ENCODE data around the gene MYBPC2. TPM values are rescaled to one million over a fixed set of nuclear protein-coding genes. Genes with fewer than 3 reads are reported as not detected.

MYBPC2 gene
- total RNA-seq, 1 experiment from 2014 or later, result 13.8 TPM

GRCh38 chr19:50401605-50402450, 30.9 kb upstream of the MYBPC2 start:
- H3K27me3 ChIP-seq, result no peaks in the 10 kb centered on the region
- H3K4me1 ChIP-seq, result no peaks in the 10 kb centered on the region
- no peak overlapping the region for H3K27ac ChIP-seq
- no peak overlapping the region for H3K4me3 ChIP-seq
- no peak for DNase-seq
- peaks cover 34% of the 10 kb centered on the region; the same call in 1 of the 2 replicates for H3K36me3 ChIP-seq
- no peaks in the 10 kb centered on the region for H3K9me3 ChIP-seq (replicated peaks)

DNA sequence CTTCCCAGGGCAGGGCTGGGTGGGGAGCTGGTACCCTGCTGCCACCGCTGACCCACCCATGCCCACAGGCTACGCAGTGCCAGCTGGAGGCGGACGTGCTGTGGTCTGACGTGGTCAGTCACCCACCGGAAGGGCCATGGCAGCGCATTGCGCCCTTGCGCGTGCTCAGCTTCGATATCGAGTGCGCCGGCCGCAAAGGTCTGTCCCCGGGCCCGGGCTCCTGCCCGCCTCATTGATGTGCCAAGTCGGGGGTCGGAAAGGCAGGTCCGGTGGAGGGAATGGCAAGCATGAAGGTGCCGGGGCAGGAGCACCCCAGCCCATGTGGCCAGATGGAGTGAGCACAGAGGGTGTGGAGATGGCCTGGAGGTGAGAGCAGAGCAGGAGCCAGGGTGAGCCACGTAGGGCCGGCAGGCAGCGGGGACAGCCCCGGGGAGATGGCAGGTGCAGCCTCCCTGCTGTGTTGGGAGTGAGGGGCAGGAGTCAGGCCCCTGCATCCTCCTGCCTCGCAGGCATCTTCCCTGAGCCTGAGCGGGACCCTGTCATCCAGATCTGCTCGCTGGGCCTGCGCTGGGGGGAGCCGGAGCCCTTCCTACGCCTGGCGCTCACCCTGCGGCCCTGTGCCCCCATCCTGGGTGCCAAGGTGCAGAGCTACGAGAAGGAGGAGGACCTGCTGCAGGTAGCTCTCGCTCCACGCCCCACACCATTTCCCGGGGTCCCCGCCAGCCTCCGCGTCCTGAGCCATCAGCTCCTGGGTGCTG, 30.0 kb upstream of the MYBPC2 start:
- Histone ChIP-seq H3K27ac (no peak overlapping the region), H3K36me3 (peaks cover 38% of the 10 kb centered on the region; the same call in 1 of the 2 replicates), H3K4me3 (no peak overlapping the region), H3K9me3 (replicated peaks) (no peaks in the 10 kb centered on the region), H3K27me3 (no peaks in the 10 kb centered on the region), H3K4me1 (no peaks in the 10 kb centered on the region)
- DNase-seq, result no peak

GRCh38 chr19:50406156-50406820, 26.4 kb upstream of the MYBPC2 start:
- no peak for DNase-seq
- H3K36me3 ChIP-seq, result peaks cover 48% of the 10 kb centered on the region
- no peak overlapping the region for H3K27ac ChIP-seq

GRCh38 chr19:50406829-50407228, 25.9 kb upstream of the MYBPC2 start:
- no peaks in the 10 kb centered on the region for H3K9me3 ChIP-seq (replicated peaks)
- H3K27me3 ChIP-seq, result no peaks in the 10 kb centered on the region
- H3K4me3 ChIP-seq, result no peak overlapping the region
- no peak for DNase-seq
- H3K4me1 ChIP-seq, result no peaks in the 10 kb centered on the region
- H3K36me3 ChIP-seq, result peaks cover 43% of the 10 kb centered on the region
- no peak overlapping the region for H3K27ac ChIP-seq

More at GRCh38 chr19:50406156-50406820, 26.4 kb upstream of the MYBPC2 start:
- H3K9me3 ChIP-seq (replicated peaks), result no peaks in the 10 kb centered on the region
- no peaks in the 10 kb centered on the region for H3K4me1 ChIP-seq
- H3K27me3 ChIP-seq, result no peaks in the 10 kb centered on the region
- H3K4me3 ChIP-seq, result no peak overlapping the region

DNA sequence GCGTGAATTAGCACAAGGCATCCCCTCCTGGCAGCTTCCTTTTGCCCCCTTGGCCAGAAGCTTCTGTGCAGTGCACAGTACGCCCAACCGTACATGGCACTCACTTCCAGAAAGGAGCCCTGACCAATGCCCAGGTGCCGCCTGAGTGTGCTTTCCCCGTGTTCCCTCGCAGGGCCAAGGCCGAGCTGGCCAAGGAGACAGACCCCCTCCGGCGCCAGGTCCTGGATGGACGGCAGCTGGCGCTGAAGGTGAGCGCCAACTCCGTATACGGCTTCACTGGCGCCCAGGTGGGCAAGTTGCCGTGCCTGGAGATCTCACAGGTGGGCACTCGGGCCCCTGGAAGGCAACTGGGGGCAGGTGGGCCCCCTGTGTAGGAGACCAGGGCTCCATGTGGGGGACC, 23.3 kb upstream of the MYBPC2 start:
- DNase-seq, result no peak
- Histone ChIP-seq H3K4me1 (no peaks in the 10 kb centered on the region), H3K4me3 (no peak overlapping the region), H3K27me3 (no peaks in the 10 kb centered on the region), H3K9me3 (replicated peaks) (no peaks in the 10 kb centered on the region), H3K36me3 (peaks cover 39% of the 10 kb centered on the region), H3K27ac (no peak overlapping the region)

GRCh38 chr19:50410109-50410508, 22.6 kb upstream of the MYBPC2 start:
- H3K27ac ChIP-seq, result no peak overlapping the region
- no peaks in the 10 kb centered on the region for H3K27me3 ChIP-seq
- no peaks in the 10 kb centered on the region for H3K4me1 ChIP-seq
- H3K9me3 ChIP-seq (replicated peaks), result no peaks in the 10 kb centered on the region
- H3K4me3 ChIP-seq, result no peak overlapping the region
- peaks cover 33% of the 10 kb centered on the region for H3K36me3 ChIP-seq
- no peak for DNase-seq

- no peak overlapping the region for H3K27ac ChIP-seq
- H3K4me1 ChIP-seq, result no peaks in the 10 kb centered on the region
Observed at GRCh38 chr19:50412419-50412818, 20.3 kb upstream of the MYBPC2 start.

GRCh38 chr19:50413096-50413495, 19.6 kb upstream of the MYBPC2 start:
- H3K4me1 ChIP-seq, result no peaks in the 10 kb centered on the region
- H3K4me3 ChIP-seq, result no peak overlapping the region
- H3K27ac ChIP-seq, result no peak overlapping the region
- H3K36me3 ChIP-seq, result peaks cover 26% of the 10 kb centered on the region
- no peaks in the 10 kb centered on the region for H3K9me3 ChIP-seq (replicated peaks)
- no peaks in the 10 kb centered on the region for H3K27me3 ChIP-seq
- DNase-seq, result no peak

More at GRCh38 chr19:50412419-50412818, 20.3 kb upstream of the MYBPC2 start:
- H3K27me3 ChIP-seq, result no peaks in the 10 kb centered on the region
- H3K4me3 ChIP-seq, result no peak overlapping the region
- no peaks in the 10 kb centered on the region for H3K9me3 ChIP-seq (replicated peaks)
- DNase-seq, result no peak
- H3K36me3 ChIP-seq, result peaks cover 26% of the 10 kb centered on the region

DNA sequence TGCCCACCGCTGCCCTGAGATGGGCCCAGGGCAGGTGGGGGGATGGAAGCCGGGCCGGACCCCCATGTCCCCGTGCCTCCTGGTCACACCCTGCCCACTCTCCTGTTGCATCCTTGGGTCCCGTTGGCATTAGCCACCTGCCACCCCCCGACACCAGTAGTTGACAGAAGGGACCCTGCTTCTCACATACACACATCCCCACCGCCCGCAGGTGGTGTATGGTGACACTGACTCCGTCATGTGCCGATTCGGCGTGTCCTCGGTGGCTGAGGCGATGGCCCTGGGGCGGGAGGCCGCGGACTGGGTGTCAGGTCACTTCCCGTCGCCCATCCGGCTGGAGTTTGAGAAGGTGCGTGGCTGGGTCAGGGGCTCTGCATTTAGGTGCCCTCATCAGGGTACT, 19.2 kb upstream of the MYBPC2 start:
- Histone ChIP-seq H3K4me3 (no peak overlapping the region), H3K9me3 (replicated peaks) (no peaks in the 10 kb centered on the region), H3K27ac (no peak overlapping the region), H3K36me3 (peaks cover 26% of the 10 kb centered on the region), H3K27me3 (no peaks in the 10 kb centered on the region), H3K4me1 (peaks cover under 1% of the 10 kb centered on the region; the same call in 1 of the 2 replicates)
- DNase-seq, result no peak

- no peaks in the 10 kb centered on the region for H3K27me3 ChIP-seq
- peaks cover 16% of the 10 kb centered on the region for H3K36me3 ChIP-seq
- peak in 1 of 2 experiments; percentile 41 for DNase-seq
- H3K4me3 ChIP-seq, result no peak overlapping the region
- H3K4me1 ChIP-seq, result peaks cover 6% of the 10 kb centered on the region; the same call in 1 of the 2 replicates
- no peak overlapping the region for H3K27ac ChIP-seq
- H3K9me3 ChIP-seq (replicated peaks), result no peaks in the 10 kb centered on the region
Observed at GRCh38 chr19:50414864-50415660, 17.6 kb upstream of the MYBPC2 start.

DNA sequence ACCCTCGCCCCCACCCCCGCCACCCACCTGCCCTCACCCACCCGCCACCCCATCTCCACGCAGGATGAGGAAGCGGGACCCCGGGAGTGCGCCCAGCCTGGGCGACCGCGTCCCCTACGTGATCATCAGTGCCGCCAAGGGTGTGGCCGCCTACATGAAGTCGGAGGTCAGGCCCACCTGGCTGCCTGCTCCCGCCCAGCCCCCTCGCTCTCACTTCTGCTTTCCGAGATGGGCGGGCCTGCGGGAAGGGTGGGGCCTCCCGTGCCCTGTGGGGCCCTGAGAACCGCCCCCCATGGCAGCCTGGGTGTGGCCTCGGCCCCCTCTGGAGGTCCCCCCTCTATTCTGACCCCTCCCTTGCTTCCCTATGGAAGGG, 17.0 kb upstream of the MYBPC2 start:
- Histone ChIP-seq H3K27me3 (no peaks in the 10 kb centered on the region), H3K4me1 (peaks cover 6% of the 10 kb centered on the region; the same call in 1 of the 2 replicates), H3K4me3 (no peak overlapping the region), H3K9me3 (replicated peaks) (no peaks in the 10 kb centered on the region), H3K36me3 (peaks cover 11% of the 10 kb centered on the region), H3K27ac (no peak overlapping the region)
- no peak for DNase-seq

DNA sequence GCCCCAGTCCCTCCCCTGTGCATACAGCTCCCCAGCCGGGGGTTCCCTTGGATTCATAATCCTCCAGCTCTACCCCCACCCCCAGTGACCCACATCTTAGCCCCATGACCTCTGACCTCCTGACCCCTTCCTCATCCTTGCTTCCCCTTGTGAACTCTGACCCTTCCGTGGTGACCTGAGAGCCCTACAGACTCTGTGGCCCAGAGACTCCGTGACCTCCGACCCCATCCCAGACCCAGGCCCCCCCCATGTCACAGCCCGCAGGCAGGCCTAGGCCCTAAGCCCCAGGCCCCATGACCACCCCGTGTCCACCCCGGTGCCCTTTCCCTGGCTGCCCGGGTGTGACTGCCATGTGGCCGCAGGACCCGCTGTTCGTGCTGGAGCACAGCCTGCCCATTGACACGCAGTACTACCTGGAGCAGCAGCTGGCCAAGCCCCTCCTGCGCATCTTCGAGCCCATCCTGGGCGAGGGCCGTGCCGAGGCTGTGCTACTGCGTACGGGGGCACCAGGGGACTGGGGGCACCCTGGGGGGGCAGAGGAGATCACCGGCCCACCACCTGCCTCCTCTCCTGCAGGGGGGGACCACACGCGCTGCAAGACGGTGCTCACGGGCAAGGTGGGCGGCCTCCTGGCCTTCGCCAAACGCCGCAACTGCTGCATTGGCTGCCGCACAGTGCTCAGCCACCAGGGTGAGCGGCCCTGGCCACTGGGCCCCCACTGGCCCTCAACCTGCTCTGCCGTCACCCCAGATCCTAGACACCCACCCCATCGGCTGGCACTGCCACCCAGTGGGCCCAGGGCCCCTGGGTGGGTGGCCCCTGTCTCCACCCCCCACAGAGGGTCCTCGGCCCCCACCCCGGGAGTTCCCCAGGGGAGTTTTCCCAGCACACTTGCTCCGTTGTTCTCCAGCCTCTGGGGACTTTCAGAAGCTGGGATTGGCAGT, 16.4 kb upstream of the MYBPC2 start:
- Histone ChIP-seq H3K4me1 (peaks cover 6% of the 10 kb centered on the region; the same call in 1 of the 2 replicates), H3K36me3 (peaks cover 11% of the 10 kb centered on the region), H3K4me3 (no peak overlapping the region), H3K27ac (no peak overlapping the region), H3K9me3 (replicated peaks) (no peaks in the 10 kb centered on the region), H3K27me3 (no peaks in the 10 kb centered on the region)
- DNase-seq, result no peak

All from SJCRH30 (cell line).